Prostate gland (tissue), 2 donors: ENCODE measurements around the gene EIF4A3.

ENCODE experiments used
- CTCF ChIP-seq, 4 experiments: fragments of 200-600 bp in 2 of 4; fragments of 450-650 bp in 2 of 4; sonication (generic) in 2 of 4; IDR thresholded peaks; 1 replicate in 3 of 4; 2 replicates in 1 of 4; pipeline ENCODE4 v1.5.1; 2016 to 2019; ENCODE audit warnings: antibody characterized with exemption in 4 of 4, mild to moderate bottlenecking in 2 of 4, moderate library complexity in 2 of 4
- POLR2A ChIP-seq: fragments of 450-650 bp; IDR thresholded peaks from one replicate; pipeline ENCODE4 v1.6.1; 2016; ENCODE audit warnings: antibody characterized with exemption, mild to moderate bottlenecking
- POLR2AphosphoS5 ChIP-seq: sonication (generic); formaldehyde crosslinking; IDR thresholded peaks from one replicate; pipeline ENCODE4 v1.6.1; 2017; ENCODE audit warnings: antibody characterized with exemption

- TF ChIP-seq CTCF (IDR thresholded peaks at IDR 0.05) (no peak), POLR2A (no peak), POLR2AphosphoS5 (no peak)
Observed at GRCh38 chr17:80091376-80091775, 55.6 kb downstream of the EIF4A3 start.
